WI38 (cell line): ENCODE results near the gene LAMA5.

Experiments used
- H3K4me3 ChIP-seq: 2 replicates; pipeline ENCODE4 v1.5.1; 2011; ENCODE audit warnings: low read depth, mild to moderate bottlenecking, control low read depth, low read length
- CTCF ChIP-seq: IDR thresholded peaks from 2 replicates; pipeline ENCODE4 v1.5.1; 2012; ENCODE audit warnings: low read depth, mild to moderate bottlenecking, control low read depth, low read length

The LAMA5 gene

GRCh38 chr20:62370807-62371587, 3.9 kb upstream of the LAMA5 start:
- no peak overlapping the region for H3K4me3 ChIP-seq
- TF ChIP-seq CTCF = no peak

DNA sequence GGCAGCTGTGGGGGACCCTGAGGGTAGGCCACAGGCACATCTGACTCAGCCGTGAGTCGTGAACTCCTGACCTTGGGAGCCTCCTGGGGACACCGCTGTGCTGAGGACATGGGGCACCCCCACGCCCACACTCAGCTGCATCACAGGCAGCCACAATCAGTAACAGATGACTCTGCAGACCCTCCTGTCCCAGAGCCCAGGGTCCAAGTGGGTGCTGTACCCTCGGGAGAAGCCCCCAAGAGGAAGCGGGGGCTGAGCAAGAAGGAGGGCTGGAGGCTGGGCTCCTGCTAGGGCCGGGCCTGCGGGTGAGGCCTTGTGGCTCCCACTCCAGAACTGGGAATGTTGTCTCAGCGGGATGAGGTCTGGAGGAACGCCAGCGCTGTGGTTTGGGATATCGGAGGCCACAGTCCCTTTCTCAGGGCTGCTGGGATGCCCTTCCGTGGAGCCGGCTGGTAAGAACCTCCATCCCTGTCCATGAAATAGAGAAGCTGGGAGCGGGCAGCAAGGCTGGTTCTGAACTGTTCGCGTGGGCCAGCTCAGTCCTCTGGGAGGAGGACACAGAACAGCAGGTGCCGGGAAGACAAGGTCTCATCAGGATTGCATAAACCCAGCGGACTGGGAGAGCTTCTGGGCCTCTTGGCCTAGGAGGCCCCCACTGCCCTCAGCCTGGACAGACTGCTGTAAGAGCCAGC, 3.1 kb upstream of the LAMA5 start:
- no peak overlapping the region for H3K4me3 ChIP-seq

DNA sequence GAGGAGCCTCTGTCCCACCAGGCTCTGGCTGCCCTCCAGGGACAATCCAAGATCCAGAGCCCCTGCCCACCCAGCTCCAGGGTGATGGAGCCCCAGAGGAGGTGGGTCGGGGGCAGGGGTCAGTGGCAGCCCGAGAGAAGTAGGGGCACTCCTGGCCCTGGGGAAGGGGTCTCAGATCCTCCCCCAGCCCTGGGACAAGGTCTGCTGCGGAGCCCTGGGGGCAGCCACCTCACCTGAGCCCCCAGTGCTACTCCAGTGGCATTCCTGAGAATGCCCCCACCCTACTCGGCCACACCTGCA, 2.7 kb upstream of the LAMA5 start:
- H3K4me3 ChIP-seq = no peak overlapping the region
- TF ChIP-seq CTCF = no peak

More for the DNA sequence above, 3.1 kb upstream of the LAMA5 start:
- no peak for TF ChIP-seq CTCF

GRCh38 chr20:62368976-62369814, 2.1 kb upstream of the LAMA5 start:
- H3K4me3 ChIP-seq = no peak overlapping the region

DNA sequence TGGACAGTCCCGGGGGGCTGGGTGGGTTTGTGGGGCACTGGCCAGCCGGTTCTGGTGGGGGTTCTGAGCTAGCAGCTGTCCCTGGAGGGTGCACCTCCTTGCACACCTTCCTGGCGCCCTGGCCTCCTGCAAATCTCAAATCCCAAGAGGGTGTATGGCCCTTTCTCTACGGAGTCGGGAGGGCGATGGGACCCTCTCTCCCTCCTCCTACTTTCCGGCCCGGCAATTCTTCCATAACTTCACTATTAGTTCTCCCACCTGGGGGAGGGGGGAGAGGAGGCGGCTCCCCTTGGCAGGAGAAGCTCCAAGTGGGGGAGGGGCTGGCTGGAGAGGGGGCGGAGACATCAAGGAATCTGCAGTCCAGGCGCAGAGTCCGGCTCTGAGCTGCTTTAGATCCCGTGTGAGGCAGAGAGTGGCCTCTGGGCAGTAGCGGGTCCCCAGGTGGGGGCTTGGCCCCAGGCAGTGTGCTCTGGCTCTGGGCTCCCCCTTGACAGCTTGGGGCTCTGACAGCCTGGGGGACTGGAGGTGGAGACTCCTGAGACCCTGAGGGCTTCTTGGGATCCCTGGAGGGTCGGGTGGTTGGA, 1.4 kb upstream of the LAMA5 start:
- peak; percentile 8; the same call in 1 of the 2 replicates for TF ChIP-seq CTCF
- H3K4me3 ChIP-seq = no peak overlapping the region

More at GRCh38 chr20:62368976-62369814, 2.1 kb upstream of the LAMA5 start:
- 0 out of 2 replicates have a peak, but pooled peaks have one; percentile 10 for TF ChIP-seq CTCF

GRCh38 chr20:62367633-62368391, 700 bp upstream of the LAMA5 start:
- no peak overlapping the region for H3K4me3 ChIP-seq
- no peak for TF ChIP-seq CTCF
